ENCODE measurements around the gene FUT8.

- TF ChIP-seq TAF1 (conservative IDR thresholded peaks at IDR 0.05) (no peak), CTCF (IDR thresholded peaks at IDR 0.05; ENCODE audit: low read depth, low read length, missing input control) (no peak), REST (IDR thresholded peaks at IDR 0.05) (no peak), EGR1 (IDR thresholded peaks at IDR 0.05; ENCODE audit: low read depth in 2 of 2) (no peak), ATF3 (IDR thresholded peaks at IDR 0.05) (no peak), SP1 (IDR thresholded peaks at IDR 0.05) (no peak), MAX (IDR thresholded peaks at IDR 0.05) (no peak)
Measured at GRCh38 chr14:65574611-65575010, 162.1 kb downstream of the FUT8 start.

Data from liver (tissue), 3 donors.